ENCODE results near the gene C2orf42. TPM values are rescaled to one million over a fixed set of nuclear protein-coding genes. Genes with fewer than 3 reads are reported as not detected.
"Not testable (repeated sequence)": the region's sequence is repeated elsewhere in the genome, so short reads cannot be mapped to it uniquely, and the experiment has no call there.

C2orf42 gene
- total RNA-seq (10 to 100 TPM; 13.9 to 26.1 (median 22.3) TPM), polyA plus RNA-seq (10 to 100 TPM in 1 of 2 donors, 1 to 10 TPM in 1; 8.3 to 16.4 TPM)
- long read RNA-seq, donor 1, transcript C2orf42-201 (10 exons, 2,581 nt) = major isoform, 5 of 18 reads
- long read RNA-seq, donor 1, partial matches to known transcripts = 0 of 18 reads
- long read RNA-seq, donor 1, other reads (novel, unspliced or antisense) = 11 of 18 reads
- long read RNA-seq, donor 2, partial matches to known transcripts = 0 of 3 reads
- long read RNA-seq, donor 2, other reads (novel, unspliced or antisense) = 0 of 3 reads
- long read RNA-seq, donor 3, partial matches to known transcripts = 1 of 11 reads
- long read RNA-seq, donor 3, other reads (novel, unspliced or antisense) = 7 of 11 reads

DNA sequence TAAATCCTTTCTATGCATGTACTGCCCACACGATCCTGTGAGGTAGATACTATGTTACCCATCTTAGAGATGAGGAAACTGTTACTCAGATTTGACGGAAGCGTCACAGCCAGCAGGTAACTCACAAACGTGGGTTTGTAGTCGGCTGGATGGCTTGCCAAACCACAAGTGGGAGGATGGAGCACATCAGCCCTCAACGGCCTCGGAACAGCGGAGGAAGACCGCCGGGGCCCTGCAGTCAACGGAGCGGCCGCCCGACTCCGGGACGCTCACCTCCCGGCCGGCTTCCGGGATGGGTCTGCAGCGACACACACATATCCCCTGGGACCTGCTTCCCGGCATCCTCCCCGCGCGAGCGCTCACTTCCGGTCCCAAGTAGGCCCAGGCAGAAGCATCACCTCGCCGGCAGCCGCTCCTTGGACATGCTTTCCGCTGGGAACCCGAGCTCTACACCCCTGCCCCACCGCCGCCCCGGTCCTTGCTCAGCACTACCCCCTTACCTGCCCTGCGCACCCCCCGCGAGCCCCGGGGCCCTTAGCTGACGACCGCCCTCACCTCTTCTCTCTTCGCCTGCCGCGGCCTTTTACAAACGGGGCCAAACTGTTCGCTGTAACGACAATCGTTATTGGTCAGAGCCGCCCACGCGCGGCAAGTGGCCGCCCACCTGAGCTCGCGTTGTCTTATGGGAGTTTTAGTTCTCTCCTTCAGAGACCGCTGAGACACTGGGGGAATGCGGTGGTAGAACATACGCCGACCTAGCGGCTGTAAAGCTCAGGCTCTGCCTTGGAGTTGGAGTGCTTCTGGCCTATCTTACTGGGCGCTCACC is at the start of gene C2orf42:
TSS of gene C2orf42 (minus strand) at position 602 of the 826 bp plus-strand sequence. CDS start 9,034 bp downstream, outside the sequence.
- intact Hi-C loops (cut with DNase I) = loop anchor here in 1 of 4 donors (5.0 kb wide), 1 partner anchor 57 kb away; the partner anchor contains the start of gene TIA1
- DNase-seq = peak; percentile 95 to 97 (median 96)
- Histone ChIP-seq H3K27ac (peak within 1 kb of the TSS; percentile 96), H3K4me1 (ENCODE audit: insufficient read depth) (no peaks in the 10 kb centered on the region), H3K36me3 (no peaks in the 10 kb centered on the region), H3K27me3 (no peaks in the 10 kb centered on the region), H3K4me3 (peak within 1 kb of the TSS; percentile 88), H3K9me3 (no peaks in the 10 kb centered on the region)
- 0 to 1% (median 1%) methylated on average over 56 to 60 of the region's 60 CpGs for WGBS, 3 donors
- TF ChIP-seq, protein P1, sequence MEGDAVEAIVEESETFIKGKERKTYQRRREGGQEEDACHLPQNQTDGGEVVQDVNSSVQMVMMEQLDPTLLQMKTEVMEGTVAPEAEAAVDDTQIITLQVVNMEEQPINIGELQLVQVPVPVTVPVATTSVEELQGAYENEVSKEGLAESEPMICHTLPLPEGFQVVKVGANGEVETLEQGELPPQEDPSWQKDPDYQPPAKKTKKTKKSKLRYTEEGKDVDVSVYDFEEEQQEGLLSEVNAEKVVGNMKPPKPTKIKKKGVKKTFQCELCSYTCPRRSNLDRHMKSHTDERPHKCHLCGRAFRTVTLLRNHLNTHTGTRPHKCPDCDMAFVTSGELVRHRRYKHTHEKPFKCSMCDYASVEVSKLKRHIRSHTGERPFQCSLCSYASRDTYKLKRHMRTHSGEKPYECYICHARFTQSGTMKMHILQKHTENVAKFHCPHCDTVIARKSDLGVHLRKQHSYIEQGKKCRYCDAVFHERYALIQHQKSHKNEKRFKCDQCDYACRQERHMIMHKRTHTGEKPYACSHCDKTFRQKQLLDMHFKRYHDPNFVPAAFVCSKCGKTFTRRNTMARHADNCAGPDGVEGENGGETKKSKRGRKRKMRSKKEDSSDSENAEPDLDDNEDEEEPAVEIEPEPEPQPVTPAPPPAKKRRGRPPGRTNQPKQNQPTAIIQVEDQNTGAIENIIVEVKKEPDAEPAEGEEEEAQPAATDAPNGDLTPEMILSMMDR (IDR thresholded peaks at IDR 0.05) = peak in 2 of 3 donors; percentile 13 to 38
- TF ChIP-seq POLR2A (IDR thresholded peaks at IDR 0.05) = peak; percentile 98
- TF ChIP-seq EP300 (IDR thresholded peaks at IDR 0.05) = peak; percentile 79

DNA sequence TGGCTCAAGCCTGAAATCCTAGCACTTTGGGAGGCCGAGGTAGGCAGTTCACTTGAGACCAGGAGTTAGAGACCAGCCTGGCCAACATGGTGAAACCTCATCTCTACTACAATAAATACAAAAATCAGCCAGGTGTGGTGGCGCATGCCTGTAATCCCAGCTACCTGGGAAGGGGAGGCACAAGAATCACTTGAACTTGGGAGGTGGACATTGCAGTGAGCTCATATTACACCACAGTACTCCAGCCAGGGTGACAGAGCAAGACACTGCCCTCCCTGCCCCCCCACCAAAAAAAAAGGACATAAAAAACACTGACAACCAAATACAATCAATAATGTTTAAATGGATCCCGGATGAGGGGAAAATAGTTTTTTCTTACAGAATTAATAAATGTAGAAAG is 49.8 kb upstream of the C2orf42 start:
- intact Hi-C loops (cut with DNase I) = no loop called here
- TF ChIP-seq POLR2A (IDR thresholded peaks at IDR 0.05) = no peak
- no peak for TF ChIP-seq EP300 (IDR thresholded peaks at IDR 0.05)
- TF ChIP-seq, protein P1 (IDR thresholded peaks at IDR 0.05) = no peak
- WGBS, 3 donors = 84 to 92% (median 88%) methylated on average over 3 of the region's 3 CpGs
- H3K9me3 ChIP-seq = no peaks in the 10 kb centered on the region
- H3K4me1 ChIP-seq (ENCODE audit: insufficient read depth) = peaks cover 11% of the 10 kb centered on the region
- no peaks in the 10 kb centered on the region for H3K27me3 ChIP-seq
- H3K4me3 ChIP-seq = no peak overlapping the region
- DNase-seq = no peak
- no peaks in the 10 kb centered on the region for H3K36me3 ChIP-seq
- H3K27ac ChIP-seq = no peak overlapping the region

DNA sequence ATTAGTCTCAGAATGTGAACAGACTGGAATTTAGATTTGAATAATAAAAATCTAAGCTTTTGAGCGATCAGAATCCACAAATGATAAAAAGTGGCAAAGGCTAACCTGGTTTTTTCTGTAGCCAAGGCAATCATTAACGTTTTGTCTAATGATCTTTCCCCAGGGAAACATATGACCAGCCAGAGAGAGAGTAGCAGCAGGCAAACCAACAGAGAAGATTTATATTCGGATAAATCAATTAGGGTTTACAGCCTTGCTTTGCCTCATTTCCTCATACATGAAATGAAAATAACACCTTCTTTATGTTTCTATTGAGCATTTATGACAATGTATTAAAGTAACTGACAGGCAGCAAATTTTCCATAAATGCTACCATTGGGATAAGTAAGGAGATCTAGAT is 43.1 kb upstream of the C2orf42 start:
- no peaks in the 10 kb centered on the region for H3K9me3 ChIP-seq
- TF ChIP-seq, protein P1 (IDR thresholded peaks at IDR 0.05) = no peak
- TF ChIP-seq POLR2A (IDR thresholded peaks at IDR 0.05) (no peak), EP300 (IDR thresholded peaks at IDR 0.05) (no peak)
- peaks cover 2% of the 10 kb centered on the region for H3K4me1 ChIP-seq (ENCODE audit: insufficient read depth)
- H3K4me3 ChIP-seq = no peak overlapping the region
- H3K27me3 ChIP-seq = no peaks in the 10 kb centered on the region
- 63 to 67% (median 63%) methylated on average over 3 of the region's 3 CpGs for WGBS, 3 donors
- no peaks in the 10 kb centered on the region for H3K36me3 ChIP-seq
- DNase-seq = no peak
- intact Hi-C loops (cut with DNase I) = no loop called here
- no peak overlapping the region for H3K27ac ChIP-seq

DNA sequence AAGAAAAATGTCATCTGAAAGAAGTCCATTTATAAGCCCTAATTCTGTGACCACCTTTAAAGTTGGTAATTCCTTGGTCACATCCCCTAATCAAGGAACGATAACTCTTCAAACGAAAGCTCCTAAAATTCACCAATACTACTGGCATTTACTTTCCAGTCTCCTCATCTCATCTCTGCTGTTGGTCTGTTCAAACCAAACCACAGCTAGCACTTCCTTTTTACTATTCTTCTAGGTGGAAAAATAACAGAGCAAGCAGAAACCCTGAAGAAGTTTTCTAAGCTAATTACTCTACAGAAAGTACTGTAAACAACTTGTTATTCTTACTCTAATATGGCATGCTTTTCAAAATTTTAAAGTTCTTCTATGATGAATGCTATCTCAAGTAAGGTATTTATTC is 36.0 kb upstream of the C2orf42 start:
- no peak overlapping the region for H3K27ac ChIP-seq
- no peaks in the 10 kb centered on the region for H3K9me3 ChIP-seq
- TF ChIP-seq, protein P1 (IDR thresholded peaks at IDR 0.05) = no peak
- TF ChIP-seq EP300 (IDR thresholded peaks at IDR 0.05) = no peak
- no peak for TF ChIP-seq POLR2A (IDR thresholded peaks at IDR 0.05)
- no peaks in the 10 kb centered on the region for H3K36me3 ChIP-seq
- intact Hi-C loops (cut with DNase I) = no loop called here
- 78 to 88% (median 78%) methylated on average over 2 of the region's 2 CpGs for WGBS, 3 donors
- H3K27me3 ChIP-seq = no peaks in the 10 kb centered on the region
- no peak overlapping the region for H3K4me3 ChIP-seq
- H3K4me1 ChIP-seq (ENCODE audit: insufficient read depth) = no peaks in the 10 kb centered on the region
- DNase-seq = no peak

DNA sequence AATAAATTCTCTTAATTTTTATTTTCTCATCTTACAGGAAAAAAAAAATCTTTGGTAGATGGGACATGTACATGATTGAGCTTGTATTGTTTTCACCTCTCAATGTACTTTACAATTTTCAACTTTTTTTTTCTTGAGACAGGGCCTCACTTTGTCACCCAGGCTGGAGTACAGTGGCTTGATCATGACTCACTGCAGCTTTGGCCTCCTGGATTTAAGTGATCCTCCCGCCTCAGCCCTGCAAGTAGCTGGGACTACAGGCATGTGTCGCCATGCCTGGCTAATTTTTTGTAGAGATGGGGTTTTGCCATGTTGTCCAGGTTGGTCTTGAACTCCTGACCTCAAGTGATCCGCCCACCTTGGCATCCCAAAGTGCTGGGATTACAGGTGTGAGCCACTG is 32.5 kb upstream of the C2orf42 start:
- H3K36me3 ChIP-seq = not testable (repeated sequence)

More for the DNA sequence above, 32.5 kb upstream of the C2orf42 start:
- 93 to 100% (median 95%) methylated on average over 3 of the region's 3 CpGs for WGBS, 3 donors
- H3K27me3 ChIP-seq; H3K9me3 ChIP-seq; DNase-seq; intact Hi-C loops (cut with DNase I); H3K4me1 ChIP-seq (ENCODE audit: insufficient read depth); H3K27ac ChIP-seq; H3K4me3 ChIP-seq: not testable (repeated sequence)
